ENCODE measurements around the gene GPC1.

The GPC1 gene

DNA sequence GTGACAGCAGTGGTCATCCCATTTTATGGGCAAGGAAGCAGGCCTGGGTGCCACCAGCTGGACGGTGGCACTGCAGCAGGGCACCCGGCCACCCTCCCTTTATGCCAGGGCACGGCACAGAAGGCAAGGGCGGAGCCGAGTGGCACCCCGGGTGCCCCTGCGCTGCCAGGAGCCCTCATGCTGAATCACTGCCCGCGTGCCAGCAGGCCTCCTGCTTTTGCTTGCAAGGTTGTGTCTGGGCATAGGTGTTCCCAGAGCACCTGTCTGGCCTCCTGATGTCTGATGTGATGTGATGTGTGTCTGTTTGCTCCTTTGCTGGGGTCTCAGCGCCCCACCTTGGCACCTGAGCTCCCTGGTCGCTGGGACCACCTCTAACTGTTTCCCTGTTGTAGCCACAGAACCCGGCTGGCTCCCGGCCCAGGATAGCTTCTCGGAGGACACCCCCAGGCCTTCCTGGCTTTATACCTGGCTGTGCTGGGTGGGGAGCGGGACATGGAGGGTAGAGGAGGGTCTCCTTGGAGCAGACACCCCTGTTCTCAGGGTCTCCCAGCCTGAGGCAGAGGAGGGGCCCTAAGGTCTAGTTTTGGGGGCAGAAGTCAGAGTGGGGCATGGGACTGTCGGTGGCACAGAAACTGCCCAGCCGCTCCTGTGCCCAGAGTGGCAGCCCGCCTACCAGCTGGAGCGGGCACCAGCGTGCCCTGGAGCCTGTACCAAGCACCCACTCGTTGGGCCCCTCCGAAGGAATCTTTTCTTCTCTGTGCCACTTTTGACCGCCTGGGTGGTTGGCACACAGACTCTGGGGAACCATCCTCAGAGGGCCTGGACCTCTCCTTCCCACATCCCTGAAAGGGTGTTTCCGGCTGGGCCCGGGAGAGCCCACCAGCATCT lies 3.6 kb downstream of the GPC1 start:
- TF ChIP-seq FOXP2 (optimal IDR thresholded peaks at IDR 0.05; ENCODE audit: borderline replicate concordance, extremely low read depth, extremely low read length, insufficient read depth) (no peak), SIN3A (IDR thresholded peaks at IDR 0.05; ENCODE audit: borderline replicate concordance, insufficient read depth, low read length) (no peak), TAF1 (IDR thresholded peaks at IDR 0.05; ENCODE audit: borderline replicate concordance, insufficient read depth, low read length) (no peak), REST (IDR thresholded peaks at IDR 0.05; ENCODE audit: insufficient read depth in 1 of 2, low read depth in 2 of 2, low read length in 2 of 2) (no peak), POLR2AphosphoS5 (IDR thresholded peaks at IDR 0.05; ENCODE audit: low read depth, low read length) (no peak)

DNA sequence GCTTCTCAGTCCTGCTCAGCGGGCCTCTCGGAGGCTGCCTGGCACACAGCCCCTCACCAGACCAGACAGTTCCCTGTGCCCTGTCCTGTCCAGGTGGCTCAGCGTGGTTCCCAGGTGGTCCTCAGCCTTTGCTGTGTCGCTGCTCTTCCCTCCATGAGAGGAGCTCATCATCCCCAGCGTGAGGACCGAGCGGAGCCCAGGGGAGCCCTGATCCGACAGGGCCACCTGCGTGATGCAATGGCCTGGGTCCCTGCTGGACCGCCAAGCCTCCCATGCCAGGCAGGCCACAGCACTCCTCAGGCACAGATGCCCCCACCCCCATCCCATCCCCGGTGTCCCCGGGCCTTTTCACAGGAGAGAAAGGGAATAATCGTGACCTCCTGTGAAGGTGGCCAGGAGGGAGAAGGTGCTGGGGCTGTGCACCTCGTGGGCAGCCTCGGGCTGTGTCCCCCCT lies 4.3 kb downstream of the GPC1 start:
- TF ChIP-seq POLR2AphosphoS5 (IDR thresholded peaks at IDR 0.05; ENCODE audit: low read depth, low read length) (no peak), TAF1 (IDR thresholded peaks at IDR 0.05; ENCODE audit: borderline replicate concordance, insufficient read depth, low read length) (no peak), SIN3A (IDR thresholded peaks at IDR 0.05; ENCODE audit: borderline replicate concordance, insufficient read depth, low read length) (no peak), REST (IDR thresholded peaks at IDR 0.05; ENCODE audit: insufficient read depth in 1 of 2, low read depth in 2 of 2, low read length in 2 of 2) (no peak), FOXP2 (optimal IDR thresholded peaks at IDR 0.05; ENCODE audit: borderline replicate concordance, extremely low read depth, extremely low read length, insufficient read depth) (no peak)

GRCh38 chr2:240440251-240440650 lies 4.8 kb downstream of the GPC1 start:
- no peak for TF ChIP-seq FOXP2 (optimal IDR thresholded peaks at IDR 0.05; ENCODE audit: borderline replicate concordance, extremely low read depth, extremely low read length, insufficient read depth)
- TF ChIP-seq REST (IDR thresholded peaks at IDR 0.05; ENCODE audit: insufficient read depth in 1 of 2, low read depth in 2 of 2, low read length in 2 of 2), result no peak
- TF ChIP-seq TAF1 (IDR thresholded peaks at IDR 0.05; ENCODE audit: borderline replicate concordance, insufficient read depth, low read length), result no peak
- TF ChIP-seq SIN3A (IDR thresholded peaks at IDR 0.05; ENCODE audit: borderline replicate concordance, insufficient read depth, low read length), result no peak
- no peak for TF ChIP-seq POLR2AphosphoS5 (IDR thresholded peaks at IDR 0.05; ENCODE audit: low read depth, low read length)

DNA sequence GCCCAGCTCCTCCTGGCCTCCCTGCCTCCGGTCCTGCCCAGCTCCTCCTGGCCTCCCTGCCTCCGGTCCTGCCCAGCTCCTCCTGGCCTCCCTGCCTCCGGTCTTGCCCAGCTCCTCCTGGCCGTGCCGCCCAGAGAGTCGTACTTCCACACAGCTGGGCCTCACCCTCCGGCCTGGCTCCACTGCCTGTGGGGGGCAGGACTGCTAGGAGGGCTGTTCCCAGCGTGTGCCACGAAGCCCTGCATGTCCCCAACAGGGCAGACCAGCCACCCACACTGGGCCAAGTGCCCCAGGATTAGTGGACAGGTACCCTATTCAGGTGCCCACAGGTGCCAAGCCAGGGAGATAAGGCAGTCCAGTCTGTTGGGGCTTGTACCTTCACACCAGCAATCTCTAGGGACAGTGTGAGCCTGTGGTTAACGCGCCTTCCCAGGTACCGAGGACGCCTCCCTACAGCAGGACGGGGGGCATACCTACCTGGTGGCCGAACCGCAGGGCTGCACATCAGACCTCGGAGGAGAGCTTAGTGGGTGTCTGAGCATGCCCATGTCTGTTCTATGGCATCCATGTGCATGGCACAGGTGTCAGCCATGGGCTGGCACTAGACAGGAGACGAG lies 5.3 kb downstream of the GPC1 start:
- no peak for TF ChIP-seq FOXP2 (optimal IDR thresholded peaks at IDR 0.05; ENCODE audit: borderline replicate concordance, extremely low read depth, extremely low read length, insufficient read depth)

DNA sequence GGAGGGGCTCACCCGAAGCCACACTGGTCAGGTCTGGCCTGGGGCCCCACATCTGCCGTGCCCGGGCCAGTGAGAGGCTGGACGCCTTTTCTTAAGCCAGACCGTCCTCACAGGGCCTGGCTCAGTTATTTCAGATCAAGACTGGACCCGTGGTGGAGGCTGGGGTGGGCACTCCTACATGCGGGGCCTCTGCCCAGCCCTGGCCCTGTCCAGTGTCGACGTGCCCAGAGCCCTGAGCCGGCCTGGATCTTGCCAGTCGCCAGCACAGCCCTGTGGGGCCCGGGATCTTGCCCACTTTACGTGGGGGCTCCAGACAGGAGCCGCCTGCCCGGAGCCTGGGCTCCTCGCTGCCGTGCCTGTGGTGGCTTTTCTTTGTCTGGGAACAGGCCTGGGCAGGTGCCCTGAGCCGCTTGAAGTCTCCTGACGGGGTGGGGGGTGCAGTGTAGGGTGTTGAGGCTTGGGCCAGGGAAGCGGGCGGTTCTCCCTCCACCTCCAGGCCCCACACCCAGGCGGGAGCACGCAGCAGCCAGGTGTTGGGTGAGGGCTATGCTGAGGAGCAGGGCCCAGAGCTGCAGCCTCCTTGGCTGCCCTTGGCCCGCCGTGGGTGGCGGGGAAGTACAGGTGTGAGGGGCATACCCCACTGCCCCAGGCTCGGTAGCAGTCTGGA lies 6.0 kb downstream of the GPC1 start:
- no peak for TF ChIP-seq POLR2AphosphoS5 (IDR thresholded peaks at IDR 0.05; ENCODE audit: low read depth, low read length)
- TF ChIP-seq FOXP2 (optimal IDR thresholded peaks at IDR 0.05; ENCODE audit: borderline replicate concordance, extremely low read depth, extremely low read length, insufficient read depth), result no peak
- no peak for TF ChIP-seq REST (IDR thresholded peaks at IDR 0.05; ENCODE audit: insufficient read depth in 1 of 2, low read depth in 2 of 2, low read length in 2 of 2)
- no peak for TF ChIP-seq SIN3A (IDR thresholded peaks at IDR 0.05; ENCODE audit: borderline replicate concordance, insufficient read depth, low read length)
- TF ChIP-seq TAF1 (IDR thresholded peaks at IDR 0.05; ENCODE audit: borderline replicate concordance, insufficient read depth, low read length), result no peak

All from PFSK-1 (cell line).